Upper lobe of right lung (tissue), 1 donor: ENCODE results near the gene CENPO. TPM values are rescaled to one million over a fixed set of nuclear protein-coding genes. Genes with fewer than 3 reads are reported as not detected.

Source experiments
- ATAC-seq: fragments of 200-7000 bp; cut with Tn5 transposase; one replicate; pipeline ENCODE4 v1.9.1; 2020; ENCODE audit warnings: mild to moderate bottlenecking, moderate library complexity
- DNase-seq: peaks from one replicate; pipeline ENCODE4 v3.0.0-alpha.2; 2020
- H3K27ac ChIP-seq: fragments of 200-600 bp; one replicate; pipeline ENCODE4 v1.8.0; 2022
- H3K27me3 ChIP-seq: fragments of 200-600 bp; one replicate; pipeline ENCODE4 v1.8.0; 2022; ENCODE audit warnings: mild to moderate bottlenecking
- H3K36me3 ChIP-seq: fragments of 200-600 bp; one replicate; pipeline ENCODE4 v1.8.0; 2022
- H3K4me1 ChIP-seq: fragments of 200-600 bp; one replicate; pipeline ENCODE4 v1.8.0; 2022
- H3K4me3 ChIP-seq: fragments of 200-600 bp; one replicate; pipeline ENCODE4 v1.8.0; 2022; ENCODE audit warnings: mild to moderate bottlenecking
- H3K9me3 ChIP-seq: fragments of 200-600 bp; one replicate; pipeline ENCODE4 v1.8.0; 2022
- intact Hi-C: fragments of 100-400 bp; cut with DNase I; formaldehyde crosslinking; loops from one replicate; pipeline ENCODE4 v1.11.0; 2022
- long read RNA-seq: library from polyadenylated mRNA; unstranded; transcript quantifications from one replicate; pipeline ENCODE4 v2.0.0, GENCODE V29; 2021
- total RNA-seq: library from RNA; stranded (reverse); fragmentation: NEBNext Ultra II Directional; extraction: Animal tissue kit (Norgen Biotek cat#: 25700); gene quantifications from one replicate; pipeline ENCODE4 v1.2.1, GENCODE V29; 2021
- TF ChIP-seq, protein P1 (sequence below): fragments of 200-600 bp; IDR thresholded peaks from one replicate; pipeline ENCODE4 v1.8.0; 2022; ENCODE audit warnings: antibody characterized with exemption
- donor health status: DM: no; HTN: yes; CAD: no; lungs with severe emphysema.

CENPO gene, protein sequence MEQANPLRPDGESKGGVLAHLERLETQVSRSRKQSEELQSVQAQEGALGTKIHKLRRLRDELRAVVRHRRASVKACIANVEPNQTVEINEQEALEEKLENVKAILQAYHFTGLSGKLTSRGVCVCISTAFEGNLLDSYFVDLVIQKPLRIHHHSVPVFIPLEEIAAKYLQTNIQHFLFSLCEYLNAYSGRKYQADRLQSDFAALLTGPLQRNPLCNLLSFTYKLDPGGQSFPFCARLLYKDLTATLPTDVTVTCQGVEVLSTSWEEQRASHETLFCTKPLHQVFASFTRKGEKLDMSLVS
- 6.5 TPM for total RNA-seq
- long read RNA-seq, full-length matches to known transcripts = 4 of 6 reads
- long read RNA-seq, partial matches to known transcripts = 0 of 6 reads
- long read RNA-seq, other reads (novel, unspliced or antisense) = 2 of 6 reads

- TF ChIP-seq, protein P1, sequence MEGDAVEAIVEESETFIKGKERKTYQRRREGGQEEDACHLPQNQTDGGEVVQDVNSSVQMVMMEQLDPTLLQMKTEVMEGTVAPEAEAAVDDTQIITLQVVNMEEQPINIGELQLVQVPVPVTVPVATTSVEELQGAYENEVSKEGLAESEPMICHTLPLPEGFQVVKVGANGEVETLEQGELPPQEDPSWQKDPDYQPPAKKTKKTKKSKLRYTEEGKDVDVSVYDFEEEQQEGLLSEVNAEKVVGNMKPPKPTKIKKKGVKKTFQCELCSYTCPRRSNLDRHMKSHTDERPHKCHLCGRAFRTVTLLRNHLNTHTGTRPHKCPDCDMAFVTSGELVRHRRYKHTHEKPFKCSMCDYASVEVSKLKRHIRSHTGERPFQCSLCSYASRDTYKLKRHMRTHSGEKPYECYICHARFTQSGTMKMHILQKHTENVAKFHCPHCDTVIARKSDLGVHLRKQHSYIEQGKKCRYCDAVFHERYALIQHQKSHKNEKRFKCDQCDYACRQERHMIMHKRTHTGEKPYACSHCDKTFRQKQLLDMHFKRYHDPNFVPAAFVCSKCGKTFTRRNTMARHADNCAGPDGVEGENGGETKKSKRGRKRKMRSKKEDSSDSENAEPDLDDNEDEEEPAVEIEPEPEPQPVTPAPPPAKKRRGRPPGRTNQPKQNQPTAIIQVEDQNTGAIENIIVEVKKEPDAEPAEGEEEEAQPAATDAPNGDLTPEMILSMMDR = peak; percentile 65
- H3K27ac ChIP-seq = peak within 1 kb of the TSS; percentile 100
- H3K9me3 ChIP-seq = no peaks in the 10 kb centered on the region
- peak; percentile 98 for DNase-seq
- H3K4me1 ChIP-seq = peaks cover 14% of the 10 kb centered on the region
- peak; percentile 98 for ATAC-seq
- no peaks in the 10 kb centered on the region for H3K36me3 ChIP-seq
- H3K27me3 ChIP-seq = no peaks in the 10 kb centered on the region
- peak within 1 kb of the TSS; percentile 74 for H3K4me3 ChIP-seq
- intact Hi-C loops = no loop called here
Measured at GRCh38 chr2:24792874-24793760, at the start of gene CENPO, which contains the start of gene PTRHD1. Gene CENPO, plus strand, starts transcription at chr2:24793425. Its CDS starts 495 bp downstream, at chr2:24793920. Gene PTRHD1, minus strand, starts transcription at chr2:24793391. Its CDS starts 14 bp downstream, at chr2:24793377.

GRCh38 chr2:24743924-24744323 lies 49.3 kb upstream of the CENPO start:
- intact Hi-C loops = no loop called here
- DNase-seq (no peak), ATAC-seq (peak; percentile 43)
- no peaks in the 10 kb centered on the region for H3K9me3 ChIP-seq
- H3K27ac ChIP-seq = peak overlapping the region; percentile 14
- TF ChIP-seq, protein P1 = no peak
- no peak overlapping the region for H3K4me3 ChIP-seq
- H3K4me1 ChIP-seq = peaks cover 7% of the 10 kb centered on the region
- H3K36me3 ChIP-seq = peaks cover 44% of the 10 kb centered on the region
- no peaks in the 10 kb centered on the region for H3K27me3 ChIP-seq

- DNase-seq = no peak
Measured at GRCh38 chr2:24744356-24744755, 48.9 kb upstream of the CENPO start.

DNA sequence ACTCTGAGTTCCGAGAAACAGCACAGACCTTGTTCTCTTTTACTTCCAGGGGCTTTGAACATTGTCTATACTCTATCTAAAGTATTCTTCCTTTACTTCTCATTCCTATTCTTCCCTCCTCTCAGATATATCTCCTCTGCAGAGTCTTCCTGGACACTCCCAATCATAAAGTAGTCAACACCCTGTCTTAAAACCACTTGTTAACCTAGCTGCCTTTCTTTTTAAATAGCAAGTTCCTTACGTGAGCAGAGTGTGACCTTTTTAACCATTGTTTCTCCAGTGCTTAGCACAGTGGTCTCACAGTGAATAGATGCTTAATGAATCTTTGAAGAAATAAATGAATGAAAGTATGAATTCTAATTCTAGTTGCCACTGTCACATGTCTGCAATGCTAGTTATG lies 47.4 kb upstream of the CENPO start:
- Histone ChIP-seq H3K27ac (no peak overlapping the region), H3K27me3 (no peaks in the 10 kb centered on the region), H3K4me3 (no peak overlapping the region), H3K9me3 (no peaks in the 10 kb centered on the region), H3K4me1 (peaks cover 7% of the 10 kb centered on the region), H3K36me3 (peaks cover 40% of the 10 kb centered on the region)
- no peak for ATAC-seq
- intact Hi-C loops = no loop called here
- TF ChIP-seq, protein P1 = no peak
- DNase-seq = no peak

More at GRCh38 chr2:24744356-24744755, 48.9 kb upstream of the CENPO start:
- TF ChIP-seq, protein P1 = no peak
- no peak for ATAC-seq
- peaks cover 46% of the 10 kb centered on the region for H3K36me3 ChIP-seq
- intact Hi-C loops = no loop called here
- H3K4me3 ChIP-seq = no peak overlapping the region
- H3K27ac ChIP-seq = peak overlapping the region; percentile 14
- no peaks in the 10 kb centered on the region for H3K27me3 ChIP-seq
- H3K9me3 ChIP-seq = no peaks in the 10 kb centered on the region
- peaks cover 7% of the 10 kb centered on the region for H3K4me1 ChIP-seq

DNA sequence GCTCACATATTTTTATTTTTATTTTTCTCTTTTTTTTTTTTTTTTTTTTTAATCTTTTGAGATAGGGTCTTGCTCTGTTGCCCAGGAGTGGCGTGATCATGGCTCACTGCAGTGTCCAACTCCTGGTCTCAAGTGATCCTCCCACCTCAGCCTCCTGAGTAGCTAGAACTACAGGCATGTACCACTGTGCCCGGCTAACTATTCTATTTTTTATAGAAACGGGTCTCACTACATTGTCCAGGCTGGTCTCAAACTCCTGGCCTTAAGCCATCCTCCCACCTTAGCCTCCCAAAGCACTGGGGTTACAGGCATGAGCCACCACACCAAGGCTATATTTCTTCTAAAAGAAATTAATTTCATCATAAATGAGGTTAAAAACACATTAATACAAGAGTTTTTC lies 45.9 kb upstream of the CENPO start:
- DNase-seq (no peak), ATAC-seq (no peak)
- intact Hi-C loops = no loop called here
- H3K36me3 ChIP-seq = peaks cover 31% of the 10 kb centered on the region
- TF ChIP-seq, protein P1 = no peak
- peaks cover 7% of the 10 kb centered on the region for H3K4me1 ChIP-seq
- no peaks in the 10 kb centered on the region for H3K27me3 ChIP-seq
- H3K27ac ChIP-seq = no peak overlapping the region
- no peak overlapping the region for H3K4me3 ChIP-seq
- H3K9me3 ChIP-seq = no peaks in the 10 kb centered on the region
